ENCODE data around the gene GRPR.

GRPR gene

GRCh38 chrX:16123222-16123786 lies at the start of gene GRPR:
Gene GRPR, plus strand, starts transcription at chrX:16123565. Its CDS starts 389 bp downstream, at chrX:16123954.
- TF ChIP-seq, protein P1, sequence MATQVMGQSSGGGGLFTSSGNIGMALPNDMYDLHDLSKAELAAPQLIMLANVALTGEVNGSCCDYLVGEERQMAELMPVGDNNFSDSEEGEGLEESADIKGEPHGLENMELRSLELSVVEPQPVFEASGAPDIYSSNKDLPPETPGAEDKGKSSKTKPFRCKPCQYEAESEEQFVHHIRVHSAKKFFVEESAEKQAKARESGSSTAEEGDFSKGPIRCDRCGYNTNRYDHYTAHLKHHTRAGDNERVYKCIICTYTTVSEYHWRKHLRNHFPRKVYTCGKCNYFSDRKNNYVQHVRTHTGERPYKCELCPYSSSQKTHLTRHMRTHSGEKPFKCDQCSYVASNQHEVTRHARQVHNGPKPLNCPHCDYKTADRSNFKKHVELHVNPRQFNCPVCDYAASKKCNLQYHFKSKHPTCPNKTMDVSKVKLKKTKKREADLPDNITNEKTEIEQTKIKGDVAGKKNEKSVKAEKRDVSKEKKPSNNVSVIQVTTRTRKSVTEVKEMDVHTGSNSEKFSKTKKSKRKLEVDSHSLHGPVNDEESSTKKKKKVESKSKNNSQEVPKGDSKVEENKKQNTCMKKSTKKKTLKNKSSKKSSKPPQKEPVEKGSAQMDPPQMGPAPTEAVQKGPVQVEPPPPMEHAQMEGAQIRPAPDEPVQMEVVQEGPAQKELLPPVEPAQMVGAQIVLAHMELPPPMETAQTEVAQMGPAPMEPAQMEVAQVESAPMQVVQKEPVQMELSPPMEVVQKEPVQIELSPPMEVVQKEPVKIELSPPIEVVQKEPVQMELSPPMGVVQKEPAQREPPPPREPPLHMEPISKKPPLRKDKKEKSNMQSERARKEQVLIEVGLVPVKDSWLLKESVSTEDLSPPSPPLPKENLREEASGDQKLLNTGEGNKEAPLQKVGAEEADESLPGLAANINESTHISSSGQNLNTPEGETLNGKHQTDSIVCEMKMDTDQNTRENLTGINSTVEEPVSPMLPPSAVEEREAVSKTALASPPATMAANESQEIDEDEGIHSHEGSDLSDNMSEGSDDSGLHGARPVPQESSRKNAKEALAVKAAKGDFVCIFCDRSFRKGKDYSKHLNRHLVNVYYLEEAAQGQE (IDR thresholded peaks at IDR 0.05; ENCODE audit: low read depth), result no peak
- TF ChIP-seq FOXM1 (IDR thresholded peaks at IDR 0.05; ENCODE audit: borderline replicate concordance, low read depth) (no peak), CREB1 (IDR thresholded peaks at IDR 0.05; ENCODE audit: low read depth) (no peak; the same call in 1 of the 2 replicates), EGR1 (IDR thresholded peaks at IDR 0.05) (no peak), RAD21 (IDR thresholded peaks at IDR 0.05; ENCODE audit: low read depth) (peak; percentile 71), YY1 (IDR thresholded peaks at IDR 0.05; ENCODE audit: low read depth) (no peak), ZBTB7A (IDR thresholded peaks at IDR 0.05; ENCODE audit: low read depth) (no peak)
- TF ChIP-seq, protein P2, sequence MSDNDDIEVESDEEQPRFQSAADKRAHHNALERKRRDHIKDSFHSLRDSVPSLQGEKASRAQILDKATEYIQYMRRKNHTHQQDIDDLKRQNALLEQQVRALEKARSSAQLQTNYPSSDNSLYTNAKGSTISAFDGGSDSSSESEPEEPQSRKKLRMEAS (IDR thresholded peaks at IDR 0.05), result no peak

DNA sequence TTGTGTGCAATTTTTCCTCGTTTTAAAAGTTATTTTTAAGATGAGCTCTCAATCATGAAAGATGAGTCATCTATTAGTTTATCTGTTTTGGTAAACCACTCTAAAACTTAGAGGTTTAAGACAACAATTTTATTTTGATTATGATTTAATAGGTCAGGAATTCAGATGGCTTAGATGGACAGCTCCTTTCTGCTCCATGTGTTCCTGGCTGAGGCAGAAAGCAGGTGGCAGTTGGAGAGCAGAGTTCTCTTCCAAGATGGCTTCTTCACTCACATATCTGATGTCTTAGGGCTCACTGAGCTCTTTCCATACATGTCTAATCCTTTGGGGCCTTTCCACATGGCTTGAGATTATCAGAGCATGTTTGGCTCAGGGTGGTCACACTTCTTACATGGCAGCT lies 48.3 kb upstream of the GRPR start:
- no peak for TF ChIP-seq YY1 (IDR thresholded peaks at IDR 0.05; ENCODE audit: low read depth)
- TF ChIP-seq, protein P1 (IDR thresholded peaks at IDR 0.05; ENCODE audit: low read depth), result peak; percentile 37; the same call in 1 of the 2 replicates

- TF ChIP-seq FOXM1 (IDR thresholded peaks at IDR 0.05; ENCODE audit: borderline replicate concordance, low read depth), result no peak
- TF ChIP-seq TAF1 (IDR thresholded peaks at IDR 0.05; ENCODE audit: low read depth), result no peak
- TF ChIP-seq CREB1 (IDR thresholded peaks at IDR 0.05; ENCODE audit: low read depth), result no peak
Observed at GRCh38 chrX:16076834-16077233, 46.5 kb upstream of the GRPR start.

- TF ChIP-seq ZBTB7A (IDR thresholded peaks at IDR 0.05; ENCODE audit: low read depth), result no peak
- no peak for TF ChIP-seq EP300 (IDR thresholded peaks at IDR 0.05; ENCODE audit: borderline replicate concordance)
- no peak for TF ChIP-seq TEAD4 (IDR thresholded peaks at IDR 0.05)
- TF ChIP-seq, protein P2 (IDR thresholded peaks at IDR 0.05), result no peak
- no peak for TF ChIP-seq CREB1 (IDR thresholded peaks at IDR 0.05; ENCODE audit: low read depth)
- TF ChIP-seq, protein P3, sequence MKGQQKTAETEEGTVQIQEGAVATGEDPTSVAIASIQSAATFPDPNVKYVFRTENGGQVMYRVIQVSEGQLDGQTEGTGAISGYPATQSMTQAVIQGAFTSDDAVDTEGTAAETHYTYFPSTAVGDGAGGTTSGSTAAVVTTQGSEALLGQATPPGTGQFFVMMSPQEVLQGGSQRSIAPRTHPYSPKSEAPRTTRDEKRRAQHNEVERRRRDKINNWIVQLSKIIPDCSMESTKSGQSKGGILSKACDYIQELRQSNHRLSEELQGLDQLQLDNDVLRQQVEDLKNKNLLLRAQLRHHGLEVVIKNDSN (IDR thresholded peaks at IDR 0.05), result no peak
- TF ChIP-seq YY1 (IDR thresholded peaks at IDR 0.05; ENCODE audit: low read depth), result no peak
- no peak for TF ChIP-seq NFIC (IDR thresholded peaks at IDR 0.05)
- TF ChIP-seq TAF1 (IDR thresholded peaks at IDR 0.05; ENCODE audit: low read depth), result no peak
- TF ChIP-seq RAD21 (IDR thresholded peaks at IDR 0.05; ENCODE audit: low read depth), result no peak
Observed at GRCh38 chrX:16077811-16078210, 45.6 kb upstream of the GRPR start.

GRCh38 chrX:16081357-16081756 lies 42.0 kb upstream of the GRPR start:
- no peak for TF ChIP-seq CREB1 (IDR thresholded peaks at IDR 0.05; ENCODE audit: low read depth)
- TF ChIP-seq TEAD4 (IDR thresholded peaks at IDR 0.05), result no peak
- TF ChIP-seq NFIC (IDR thresholded peaks at IDR 0.05), result no peak
- TF ChIP-seq, protein P3 (IDR thresholded peaks at IDR 0.05), result no peak
- no peak for TF ChIP-seq ZBTB7A (IDR thresholded peaks at IDR 0.05; ENCODE audit: low read depth)
- TF ChIP-seq EP300 (IDR thresholded peaks at IDR 0.05; ENCODE audit: borderline replicate concordance), result no peak
- TF ChIP-seq FOXM1 (IDR thresholded peaks at IDR 0.05; ENCODE audit: borderline replicate concordance, low read depth), result no peak
- no peak for TF ChIP-seq YY1 (IDR thresholded peaks at IDR 0.05; ENCODE audit: low read depth)
- TF ChIP-seq TAF1 (IDR thresholded peaks at IDR 0.05; ENCODE audit: low read depth), result no peak
- TF ChIP-seq, protein P1 (IDR thresholded peaks at IDR 0.05; ENCODE audit: low read depth), result no peak
- TF ChIP-seq CEBPB (IDR thresholded peaks at IDR 0.05), result no peak
- TF ChIP-seq TCF12 (IDR thresholded peaks at IDR 0.05; ENCODE audit: low read depth), result no peak

All from Ishikawa (cell line).